Activated T-helper 1 cell treated with anti-CD3 and anti-CD28 coated beads, Interleukin-2, amount 50 U/mL, for 16 hours (primary cell): ENCODE results near the gene FARP1.
"Not testable (repeated sequence)": the region's sequence is repeated elsewhere in the genome, so short reads cannot be mapped to it uniquely, and the experiment has no call there.

Experiments
- DNase-seq, 2 donors: peaks; one replicate each; pipeline ENCODE4 v3.0.0-alpha.2; 2020; ENCODE audit warnings: low read depth in 1 of 2, low spot score in 1 of 2

FARP1 gene

DNA sequence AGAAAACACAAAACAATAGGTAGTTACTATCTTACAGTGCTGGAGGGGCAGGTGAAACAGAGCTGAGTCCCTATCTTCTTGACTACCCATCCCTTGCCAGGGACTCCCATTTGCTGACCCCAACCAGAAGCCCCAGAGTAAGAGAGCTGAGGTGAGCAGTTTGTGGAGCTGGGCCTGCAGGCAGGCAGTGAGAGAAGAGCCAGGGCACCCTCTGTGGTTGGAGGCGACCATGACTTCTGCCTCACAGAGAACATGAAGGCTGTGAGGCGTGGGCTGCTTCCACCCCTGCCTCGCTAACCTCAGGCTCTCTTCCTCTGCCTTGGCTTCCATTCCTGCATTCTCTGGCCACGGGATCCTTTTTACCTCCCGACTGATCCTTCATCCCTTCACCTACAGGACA lies 81.7 kb downstream of the FARP1 start:
- DNase-seq: no peak

DNA sequence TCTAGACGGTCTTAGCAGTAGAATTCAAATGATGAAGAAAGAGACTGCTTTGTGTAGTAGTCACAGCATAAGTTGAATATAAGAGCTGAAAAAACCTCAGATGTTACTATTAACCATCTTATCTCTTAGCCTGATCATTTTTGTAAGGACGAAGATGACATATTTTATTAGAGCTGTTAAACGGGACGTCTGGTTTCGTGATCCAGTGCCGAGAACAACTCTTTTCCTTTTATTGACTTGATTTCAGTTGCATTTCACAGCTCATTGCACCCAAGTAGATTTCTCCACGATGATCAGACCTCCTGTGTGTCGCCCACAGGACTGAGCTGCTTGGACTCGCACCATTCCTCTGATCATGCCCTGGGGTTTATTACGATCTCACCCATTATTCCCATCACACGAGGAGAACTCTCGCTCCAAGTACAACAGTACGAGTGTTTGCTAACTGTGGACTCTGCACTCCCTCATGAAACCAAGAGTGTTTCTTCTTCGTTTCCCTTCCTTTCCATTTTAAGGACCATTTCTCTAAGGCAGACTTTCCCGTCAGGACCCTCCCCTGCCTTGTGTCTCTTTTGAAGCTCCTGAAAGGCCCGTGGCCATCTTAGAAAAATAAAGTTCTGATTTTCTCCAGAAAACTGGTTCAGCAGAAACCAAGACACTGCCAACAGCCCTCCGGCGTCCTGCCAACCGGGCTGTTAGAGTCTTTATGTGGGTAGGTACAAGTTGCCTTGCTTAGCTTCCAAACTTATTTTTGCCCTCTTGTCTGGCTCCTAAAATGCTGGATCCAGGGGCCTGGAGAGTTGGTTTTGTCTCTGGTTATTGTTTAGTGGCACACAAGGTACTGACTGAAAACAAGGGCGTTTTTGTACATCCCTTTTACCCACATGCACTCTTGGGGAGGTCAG lies 82.4 kb downstream of the FARP1 start:
- DNase-seq: no peak

DNA sequence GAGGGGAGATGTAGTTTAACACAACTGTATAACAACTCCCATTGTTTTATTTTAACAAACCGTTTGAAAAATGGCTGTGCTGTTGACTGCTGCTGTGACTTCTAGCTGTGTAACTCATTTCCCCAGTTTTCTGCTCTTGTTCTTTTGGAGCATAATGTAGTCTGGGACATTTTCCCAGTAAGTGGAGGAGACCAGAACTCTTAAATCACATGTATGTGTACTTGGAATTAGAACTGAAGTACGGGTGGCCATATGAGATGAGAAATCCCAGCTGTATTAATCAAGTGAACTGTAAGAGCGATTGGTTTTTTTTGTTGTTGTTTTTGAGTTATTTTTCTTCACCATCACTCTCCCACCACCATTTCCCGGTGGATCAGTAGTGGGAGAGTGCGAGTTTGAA lies 83.6 kb downstream of the FARP1 start:
- no peak for DNase-seq

DNA sequence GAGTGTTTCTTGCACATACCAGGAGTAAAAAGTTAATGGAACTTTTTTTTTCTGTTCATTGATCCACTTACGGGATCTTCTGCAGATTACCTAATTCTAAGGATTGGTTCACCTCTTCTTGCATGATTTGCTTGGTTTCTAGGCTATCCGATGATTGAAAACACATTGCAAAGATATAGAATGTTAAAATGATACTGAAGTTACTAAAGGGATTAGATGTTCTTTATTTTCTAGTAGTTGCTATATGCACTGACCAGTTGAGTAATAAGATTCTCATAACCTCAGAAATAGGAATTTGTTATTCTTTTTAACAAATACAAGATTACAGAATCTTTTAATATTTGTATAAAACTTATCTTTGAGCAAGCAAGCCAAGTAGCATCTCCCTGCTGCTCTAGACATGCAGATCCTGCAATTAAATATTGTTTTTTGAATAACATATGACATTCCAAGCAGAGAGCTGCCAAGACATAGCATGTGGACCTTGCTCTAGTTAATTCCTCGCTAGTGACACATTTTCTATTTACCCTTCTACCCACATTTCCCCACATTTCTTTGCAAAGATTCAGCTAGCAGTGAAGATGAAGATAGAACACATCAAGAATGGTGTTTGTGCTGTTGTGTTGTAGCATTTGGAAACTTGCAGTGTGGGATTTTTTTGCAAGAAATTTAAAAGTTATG lies 85.9 kb downstream of the FARP1 start:
- DNase-seq: no peak

DNA sequence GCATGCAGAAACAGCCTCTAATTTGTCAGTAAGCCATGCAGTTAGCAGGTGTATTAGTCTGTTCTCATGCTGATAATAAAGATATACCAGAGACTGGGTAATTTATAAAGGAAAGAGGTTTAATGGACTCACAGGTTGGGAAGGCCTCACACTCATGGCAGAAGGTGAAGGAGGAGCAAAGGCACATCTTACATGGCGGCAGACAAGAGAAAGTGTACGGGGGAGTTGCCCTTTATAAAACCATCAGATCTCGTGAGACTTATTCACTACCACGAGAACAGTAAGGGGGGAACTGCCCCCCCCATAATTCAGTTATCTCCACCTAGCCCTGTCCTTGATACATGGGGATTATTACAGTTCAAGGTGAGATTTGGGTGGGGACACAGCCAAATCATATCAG lies 87.9 kb downstream of the FARP1 start:
- DNase-seq: not testable (repeated sequence)

DNA sequence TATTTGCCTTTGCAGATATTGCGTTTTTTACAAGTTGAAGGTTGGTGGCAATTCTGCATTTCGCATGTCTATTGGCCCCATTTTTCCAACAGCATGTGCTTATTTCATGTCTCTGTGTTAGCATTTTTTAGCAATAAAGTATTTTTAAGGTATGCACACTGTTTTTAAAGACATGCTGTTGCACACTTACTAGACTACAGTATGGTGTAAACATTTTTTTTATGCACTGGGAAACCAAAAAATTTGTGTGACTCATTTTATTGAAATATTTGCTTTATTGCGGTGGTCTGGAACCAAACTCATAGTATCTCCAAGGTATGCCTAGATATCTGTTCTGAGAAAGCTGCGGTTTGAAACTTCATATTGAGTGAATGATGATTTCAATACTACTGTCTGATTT lies 89.6 kb downstream of the FARP1 start:
- no peak for DNase-seq

DNA sequence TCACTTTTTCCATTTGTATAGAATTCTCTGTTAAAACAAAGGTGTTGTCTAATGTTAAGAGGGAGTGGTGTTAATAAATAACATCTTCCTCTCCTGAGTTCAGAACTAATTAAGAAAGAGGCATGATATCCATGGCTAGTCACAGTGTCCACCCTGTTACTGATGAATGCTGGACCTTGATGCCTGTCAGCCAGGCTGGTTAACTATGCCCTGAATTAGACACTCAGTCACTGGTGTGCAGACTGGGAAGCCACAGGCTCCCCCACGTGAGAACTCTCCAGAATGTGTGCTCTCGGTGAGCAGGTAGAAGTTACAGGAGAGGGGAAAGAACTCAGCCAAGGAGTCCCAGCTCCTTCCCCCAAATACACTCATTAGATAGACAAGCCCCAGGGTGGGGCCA lies 90.2 kb downstream of the FARP1 start:
- DNase-seq: no peak

DNA sequence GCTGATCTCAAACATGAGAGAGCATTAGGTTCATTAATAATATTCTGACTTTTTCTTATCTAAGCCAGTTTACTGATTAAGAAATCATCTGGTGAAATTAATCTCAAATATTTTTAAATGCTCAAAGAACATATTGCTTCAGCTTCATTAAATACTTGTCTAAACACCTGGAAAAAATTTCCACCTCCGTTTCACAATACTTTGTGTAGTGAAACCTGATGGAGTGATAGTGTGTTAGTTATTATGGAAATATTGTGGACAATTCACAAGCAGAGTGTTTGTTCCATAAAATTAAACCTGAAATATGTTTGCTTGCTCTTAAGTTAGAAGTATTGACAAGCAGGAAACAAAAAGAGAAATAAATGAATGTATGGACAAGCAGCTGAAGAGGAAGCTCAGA lies 91.5 kb downstream of the FARP1 start:
- no peak for DNase-seq

DNA sequence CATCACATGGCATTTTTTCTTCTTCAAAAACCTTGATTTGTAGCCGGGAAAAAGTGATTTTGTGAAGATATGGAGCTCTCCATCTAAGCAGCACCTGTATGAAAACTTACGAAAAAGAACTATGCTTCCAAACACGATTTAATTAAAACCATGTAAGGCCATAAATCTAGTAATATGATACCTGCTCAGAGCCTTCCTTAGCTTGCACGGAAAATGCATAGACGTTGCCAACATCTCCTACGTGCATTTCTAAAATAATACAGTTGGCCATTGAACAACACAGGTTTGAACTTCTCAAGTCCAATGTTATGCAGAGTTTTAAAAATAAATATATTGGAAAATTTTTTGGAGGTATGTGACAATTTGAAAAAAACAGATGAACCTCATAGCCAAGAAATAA lies 93.3 kb downstream of the FARP1 start:
- no peak for DNase-seq

DNA sequence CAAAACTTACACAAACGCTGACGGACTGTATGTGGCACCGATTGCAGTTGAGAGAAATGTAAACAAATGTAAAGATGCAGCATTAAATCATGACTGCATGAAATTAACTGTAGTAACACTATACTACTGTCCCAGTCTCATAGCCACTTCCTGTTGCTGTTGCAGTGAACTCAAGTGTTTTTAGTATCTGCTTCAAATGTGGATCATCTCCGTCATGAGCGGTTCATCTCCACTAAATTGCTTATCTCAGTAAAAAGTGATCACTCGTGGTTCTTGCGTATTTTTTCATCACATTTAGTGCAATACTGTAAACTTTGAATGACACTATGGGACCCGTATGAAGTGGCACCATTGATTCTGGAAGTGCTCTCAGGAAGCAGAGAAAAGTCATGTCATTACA lies 94.4 kb downstream of the FARP1 start:
- DNase-seq: no peak

DNA sequence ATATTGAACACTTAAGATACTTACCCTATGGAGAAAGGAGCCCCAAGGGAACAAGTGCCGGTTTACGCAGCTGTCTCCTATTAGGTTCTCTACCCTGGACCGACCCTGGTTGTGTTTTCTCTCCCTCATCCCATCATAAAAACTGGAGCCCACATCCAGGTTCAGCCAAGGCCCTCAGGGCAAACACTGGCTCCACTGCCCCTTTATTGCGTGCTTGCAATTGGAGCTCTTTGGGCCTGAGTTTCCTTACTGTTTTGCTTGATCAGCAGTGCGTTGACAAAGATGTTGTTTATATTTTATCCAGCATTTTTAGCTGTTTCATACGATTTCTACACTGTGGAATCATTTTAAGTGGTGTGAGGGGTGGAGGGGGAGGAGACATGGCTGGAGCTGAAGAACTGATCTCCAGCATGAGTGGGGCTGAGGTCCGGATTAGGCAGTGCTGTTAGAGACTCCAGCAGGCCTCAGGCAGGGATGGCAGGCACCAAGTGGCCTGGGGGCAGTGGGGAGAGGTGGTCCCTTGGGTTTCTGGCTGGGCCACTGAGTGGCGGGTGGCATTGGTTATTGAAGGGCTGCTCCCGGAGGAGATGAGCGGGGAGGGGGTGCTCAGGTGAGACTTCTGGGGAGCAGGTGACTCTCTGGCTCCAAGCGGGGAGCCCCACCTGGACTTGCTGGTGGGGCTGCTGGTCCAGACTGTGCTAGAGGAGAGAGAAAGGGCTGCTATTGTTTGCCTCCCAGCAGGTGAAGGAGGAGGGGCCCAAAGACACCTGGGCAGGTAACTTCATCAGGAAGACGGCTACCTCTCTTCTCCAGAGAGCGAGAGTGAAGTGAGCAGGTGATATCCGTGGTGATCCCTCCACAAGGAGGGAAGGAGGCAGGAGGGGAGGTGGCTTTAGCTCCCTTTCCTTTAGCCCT lies 96.5 kb downstream of the FARP1 start:
- no peak for DNase-seq

DNA sequence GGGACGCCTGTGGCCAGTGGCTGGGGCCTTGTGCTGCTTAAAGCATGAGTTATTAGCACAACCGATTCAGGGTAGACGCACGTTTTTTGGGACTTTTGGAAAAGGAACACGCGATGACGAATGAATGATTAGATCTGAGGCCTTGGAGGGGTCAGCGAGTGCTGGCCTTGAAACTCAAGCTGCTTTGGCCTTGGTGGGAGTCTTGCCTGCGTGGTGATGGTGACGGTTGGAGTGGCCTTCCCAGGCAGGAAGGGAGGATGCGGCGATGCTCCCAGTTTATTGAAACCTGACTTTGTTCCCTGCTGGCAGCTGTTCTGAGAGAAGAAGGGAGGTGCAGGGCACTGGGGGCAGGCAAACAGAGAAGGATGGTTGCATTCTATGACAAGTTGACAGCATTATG lies 97.2 kb downstream of the FARP1 start:
- DNase-seq: no peak

DNA sequence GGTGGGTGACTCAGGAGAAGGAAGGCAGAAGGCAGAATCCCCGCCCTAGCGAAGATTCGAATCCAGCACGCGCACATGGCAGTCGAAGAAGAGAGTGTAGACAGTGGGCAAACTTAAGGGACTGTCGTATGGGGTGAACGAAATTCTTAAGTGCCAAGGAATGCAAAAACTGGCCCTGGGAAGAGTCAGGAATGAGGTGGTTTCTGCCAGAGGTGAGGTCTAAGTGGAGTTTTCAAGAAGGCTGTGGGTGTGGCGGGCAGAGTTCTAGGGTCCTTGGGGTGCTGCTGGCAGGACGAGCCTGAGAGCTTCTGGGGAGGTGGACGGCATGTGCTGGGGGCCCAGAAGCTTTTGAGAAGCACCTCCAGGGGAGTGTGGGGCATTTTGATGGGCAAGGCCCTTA lies 98.1 kb downstream of the FARP1 start:
- DNase-seq: no peak

DNA sequence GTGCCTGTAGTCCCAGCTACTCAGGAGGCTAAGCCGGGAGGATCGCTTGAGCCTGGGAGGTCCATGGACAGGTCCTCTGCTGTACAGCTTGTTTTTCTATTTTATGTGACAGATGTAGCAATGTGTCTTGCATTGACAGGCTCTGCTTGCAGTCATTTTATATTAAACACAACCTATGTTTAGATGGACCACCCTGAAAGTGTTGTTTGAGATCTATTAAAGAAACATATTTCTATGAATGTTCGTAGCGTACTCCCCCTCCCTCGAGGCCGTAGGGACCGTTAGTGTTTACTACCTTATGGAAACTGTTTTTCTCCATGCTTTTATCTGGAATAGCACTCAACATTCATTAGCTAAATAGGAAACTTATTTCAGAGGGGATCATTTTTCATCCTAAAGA lies 99.1 kb downstream of the FARP1 start:
- no peak for DNase-seq

DNA sequence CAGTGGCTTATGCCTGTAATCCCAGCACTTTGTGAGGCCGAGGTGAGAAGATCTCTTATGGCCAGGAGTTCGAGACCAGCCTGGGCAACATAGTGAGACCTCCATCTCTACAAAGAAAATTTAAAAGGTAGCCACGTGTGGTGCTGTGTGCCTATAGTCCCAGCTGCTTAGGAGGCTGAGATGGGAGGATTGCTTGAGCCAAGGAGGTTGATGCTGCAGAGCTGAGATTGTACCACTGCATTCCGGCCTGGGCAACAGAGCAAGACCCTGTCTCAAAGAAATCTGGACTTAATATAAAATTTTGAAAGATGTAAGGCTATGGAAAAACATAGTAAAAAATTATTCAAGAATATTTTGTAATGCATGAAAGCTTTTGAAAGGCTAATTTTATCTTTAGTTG lies 99.5 kb downstream of the FARP1 start:
- DNase-seq: no peak

DNA sequence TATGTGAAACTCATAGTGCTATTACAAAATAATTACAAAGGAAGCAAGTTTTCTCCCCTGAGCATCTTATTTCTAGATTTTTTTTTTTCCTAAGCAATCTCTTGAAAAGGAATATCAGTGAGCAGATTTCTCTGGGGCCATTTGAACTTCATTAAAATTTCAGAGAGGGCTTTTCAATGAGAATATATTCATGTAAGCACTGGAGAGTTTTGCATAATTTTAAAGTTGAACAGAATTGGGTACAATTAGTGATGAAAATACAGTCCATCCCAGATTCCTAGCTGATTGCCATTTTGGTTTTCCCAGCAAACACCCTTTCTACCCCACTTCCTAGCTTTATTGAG lies 101.0 kb downstream of the FARP1 start:
- no peak for DNase-seq

DNA sequence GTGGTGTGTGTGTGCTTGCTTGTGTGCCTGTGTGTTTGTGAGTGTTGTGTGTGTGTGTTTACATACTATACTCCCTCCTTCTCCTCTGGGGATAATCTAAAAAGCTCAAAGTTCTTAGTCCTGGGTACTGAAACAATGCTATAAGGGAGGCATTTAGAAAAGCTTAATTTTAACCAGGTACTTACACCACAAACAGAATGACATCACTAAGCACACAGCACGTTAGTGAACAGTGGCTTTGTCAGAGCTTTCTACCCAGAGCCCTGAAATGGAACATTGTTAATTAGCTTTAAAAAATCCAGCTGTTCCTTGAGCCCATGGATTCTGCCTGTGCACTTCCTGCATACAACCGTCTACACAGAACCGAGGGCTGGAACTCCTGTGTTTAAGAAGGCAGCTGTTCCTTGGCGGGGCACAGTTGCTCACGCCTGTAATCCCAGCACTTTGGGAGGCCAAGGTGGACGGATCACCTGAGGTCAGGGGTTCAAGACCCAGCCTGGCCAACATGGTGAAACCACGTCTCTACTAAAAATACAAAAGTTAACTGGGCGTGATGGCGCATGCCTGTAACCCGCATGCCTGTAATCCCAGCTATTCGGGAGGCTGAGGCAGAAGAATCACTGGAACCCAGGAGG lies 103.8 kb downstream of the FARP1 start:
- DNase-seq: no peak

DNA sequence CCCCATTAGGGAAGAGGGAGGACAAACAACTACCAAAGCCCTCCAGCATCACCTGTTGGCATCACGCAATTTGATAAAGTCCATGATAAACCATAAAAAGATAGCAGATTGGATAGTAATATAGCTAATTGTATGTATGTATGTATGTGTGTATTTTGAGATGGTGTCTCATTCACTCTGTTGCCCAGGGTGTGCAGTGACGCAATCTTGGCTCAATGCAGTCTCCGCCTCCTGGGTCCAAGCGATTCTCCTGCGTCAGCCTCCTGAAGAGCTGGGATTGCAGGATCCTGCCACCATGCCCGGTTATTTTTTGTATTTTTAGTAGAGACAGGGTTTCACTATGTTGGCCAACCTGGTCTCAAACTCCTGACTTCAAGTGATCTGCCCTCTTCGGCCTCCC lies 108.8 kb downstream of the FARP1 start:
- no peak for DNase-seq

DNA sequence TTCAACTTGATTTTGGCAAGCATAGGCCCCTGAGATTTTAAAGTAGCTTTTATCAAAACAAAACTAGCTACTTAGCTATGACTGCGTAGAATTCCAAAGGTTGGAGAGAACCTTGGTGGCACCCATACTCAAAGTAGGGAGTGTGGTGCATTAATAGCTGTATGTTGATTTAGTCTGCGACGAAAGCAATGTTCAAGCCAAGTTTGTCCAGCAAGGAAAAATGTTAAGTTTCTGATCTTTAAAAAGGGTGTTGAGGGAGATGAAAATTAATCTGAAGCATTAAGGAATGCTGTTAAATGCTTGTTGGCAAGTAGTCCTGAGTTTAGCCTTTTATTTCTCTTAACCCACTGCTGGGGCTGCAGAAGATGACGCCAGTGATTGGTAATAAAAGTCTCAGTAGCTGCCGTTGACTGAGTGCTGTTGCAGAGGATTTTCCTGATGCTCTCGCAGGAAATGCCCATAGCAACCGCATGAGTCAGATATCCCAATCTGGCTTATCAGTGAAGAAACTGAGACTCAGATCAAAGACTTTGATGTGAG lies 110.1 kb downstream of the FARP1 start:
- DNase-seq: no peak

DNA sequence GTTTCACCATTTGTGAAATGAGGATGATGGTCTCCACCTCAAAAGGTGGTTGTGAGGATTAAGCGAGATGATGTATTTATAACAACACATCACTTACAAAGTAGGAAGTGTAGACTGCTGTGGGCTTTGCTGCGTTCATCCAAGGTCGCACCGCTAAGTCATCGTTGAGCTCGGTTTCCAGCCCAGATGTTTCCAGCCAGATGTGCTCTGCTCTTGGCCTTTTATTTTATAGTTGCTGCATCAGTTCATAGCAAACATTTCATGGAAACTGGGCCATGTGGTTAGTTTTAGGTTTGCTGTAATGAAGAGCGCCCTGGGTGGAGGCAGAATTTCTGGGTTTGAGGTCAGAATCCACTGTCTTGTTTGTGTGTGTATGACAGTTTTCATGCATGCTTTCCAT lies 110.6 kb downstream of the FARP1 start:
- no peak for DNase-seq

DNA sequence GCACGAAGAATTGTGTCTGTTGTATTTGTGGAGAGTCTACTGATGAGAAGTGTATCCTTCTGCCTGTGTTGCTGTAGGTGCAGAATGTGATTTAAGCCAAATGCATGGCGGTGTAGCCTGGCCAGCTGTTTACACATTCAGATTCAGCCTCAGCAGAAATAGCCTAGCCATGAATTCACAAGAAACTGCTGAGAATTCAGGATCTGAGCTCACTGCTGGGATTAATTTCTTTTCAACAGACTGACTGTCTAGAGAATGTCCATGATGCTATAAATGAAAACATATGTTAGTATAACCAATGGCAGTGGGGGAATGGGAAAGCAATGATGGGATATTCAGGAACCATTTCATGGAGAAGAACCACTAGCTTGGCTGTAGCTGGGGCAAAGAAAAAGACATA lies 111.6 kb downstream of the FARP1 start:
- no peak for DNase-seq
